H1 (cell line): ENCODE results near the gene BGLAP. TPM values are rescaled to one million over a fixed set of nuclear protein-coding genes. Genes with fewer than 3 reads are reported as not detected.

Source experiments
- BCL11A ChIP-seq, 2 experiments: IDR thresholded peaks; one replicate each; pipeline ENCODE4 v1.6.1; 2011; ENCODE audit warnings: low read depth in 2 of 2, low read length in 2 of 2, mild to moderate bottlenecking in 2 of 2
- BRCA1 ChIP-seq: IDR thresholded peaks from 2 replicates; pipeline ENCODE4 v1.6.1; 2012; ENCODE audit warnings: low read depth, low read length, improper control_type of control experiment
- CHD1 ChIP-seq: IDR thresholded peaks from 2 replicates; pipeline ENCODE4 v1.6.1; 2012; ENCODE audit warnings: low read depth, low read length, improper control_type of control experiment
- CREB1 ChIP-seq: IDR thresholded peaks from 2 replicates; pipeline ENCODE4 v1.6.1; 2012; ENCODE audit warnings: inconsistent platforms
- FOSL1 ChIP-seq: IDR thresholded peaks from 2 replicates; pipeline ENCODE4 v1.6.1; 2011; ENCODE audit warnings: mild to moderate bottlenecking, low read depth, low read length, moderate library complexity; ENCODE audit not compliant: insufficient read depth
- GABPA ChIP-seq: IDR thresholded peaks from 2 replicates; pipeline ENCODE4 v1.6.1; 2011; ENCODE audit warnings: mild to moderate bottlenecking, low read length, moderate library complexity, borderline replicate concordance; ENCODE audit not compliant: insufficient read depth
- KDM1A ChIP-seq: fragments of 200-600, 300-600 bp; sonication (generic); IDR thresholded peaks from 2 replicates; pipeline ENCODE4 v1.7.1; 2016; ENCODE audit warnings: mild to moderate bottlenecking, low read length, borderline replicate concordance
- KDM4A ChIP-seq: IDR thresholded peaks from one replicate; pipeline ENCODE4 v1.7.1; 2012; ENCODE audit warnings: low read depth, mild to moderate bottlenecking, moderate library complexity, low read length, inconsistent platforms; ENCODE audit not compliant: severe bottlenecking
- NRF1 ChIP-seq: IDR thresholded peaks from 2 replicates; pipeline ENCODE4 v1.6.1; 2011; ENCODE audit warnings: mild to moderate bottlenecking, low read depth, low read length, improper control_type of control experiment
- POLR2A ChIP-seq, 2 experiments: IDR thresholded peaks; 1 replicate in 1 of 2; 2 replicates in 1 of 2; pipeline ENCODE4 v1.6.1; 2011; ENCODE audit warnings: low read depth in 2 of 2, low read length in 2 of 2, mild to moderate bottlenecking in 2 of 2; ENCODE audit errors: control extremely low read depth in 1 of 2
- POLR2AphosphoS5 ChIP-seq: IDR thresholded peaks from 2 replicates; pipeline ENCODE4 v1.6.1; 2011; ENCODE audit warnings: low read depth, low read length
- POU5F1 ChIP-seq: IDR thresholded peaks from 2 replicates; pipeline ENCODE4 v1.6.1; 2011; ENCODE audit warnings: low read depth, mild to moderate bottlenecking, low read length, moderate library complexity
- RNF2 ChIP-seq: fragments of 200-900, 300-1000 bp; sonication (generic); IDR thresholded peaks from 2 replicates; pipeline ENCODE4 v1.7.1; 2016; ENCODE audit warnings: borderline replicate concordance, low read depth, mild to moderate bottlenecking, antibody characterized with exemption, low read length; ENCODE audit not compliant: poor library complexity, severe bottlenecking; ENCODE audit errors: missing control alignments
- RXRA ChIP-seq: IDR thresholded peaks from 2 replicates; pipeline ENCODE4 v1.6.1; 2011; ENCODE audit warnings: low read depth, mild to moderate bottlenecking, low read length, moderate library complexity; ENCODE audit not compliant: insufficient read depth
- SIN3A ChIP-seq, 2 experiments: IDR thresholded peaks in 1 of 2; conservative IDR thresholded peaks in 1 of 2; 2 replicates each; pipeline ENCODE4 v1.6.1; 2011 to 2012; ENCODE audit warnings: low read length in 2 of 2, improper control_type of control experiment in 1 of 2, low read depth in 1 of 2, mild to moderate bottlenecking in 1 of 2
- SRF ChIP-seq: IDR thresholded peaks from 2 replicates; pipeline ENCODE4 v1.6.1; 2011; ENCODE audit warnings: mild to moderate bottlenecking, low read depth, low read length, moderate library complexity
- SUZ12 ChIP-seq: fragments of 200-600 bp; sonication (generic); IDR thresholded peaks from 2 replicates; pipeline ENCODE4 v1.6.1; 2012; ENCODE audit warnings: mild to moderate bottlenecking, inconsistent platforms, low read length, moderate library complexity, mixed read lengths
- TAF1 ChIP-seq: IDR thresholded peaks from 2 replicates; pipeline ENCODE4 v1.6.1; 2011; ENCODE audit warnings: mild to moderate bottlenecking, low read depth, low read length
- TCF12 ChIP-seq: IDR thresholded peaks from 2 replicates; pipeline ENCODE4 v1.6.1; 2011; ENCODE audit warnings: low read depth, mild to moderate bottlenecking, low read length
- YY1 ChIP-seq: IDR thresholded peaks from 2 replicates; pipeline ENCODE4 v1.6.1; 2011; ENCODE audit warnings: low read depth, mild to moderate bottlenecking, low read length
- ZNF274 ChIP-seq: IDR thresholded peaks from 2 replicates; pipeline ENCODE4 v1.7.0; 2012; ENCODE audit warnings: low read length, borderline replicate concordance; ENCODE audit errors: extremely low read depth
- polyA plus RNA-seq, 7 experiments: library from polyadenylated mRNA; depleted of rRNA in 3 of 7; stranded (reverse) in 5 of 7; unstranded in 2 of 7; fragments of >200 nt in 5 of 7; fragments of 200-250 nt in 2 of 7; gene quantifications; 1 replicate in 5 of 7; 2 replicates in 1 of 7; 4 replicates in 1 of 7; pipeline versions ENCODE4 v1.2.1 to v1.2.3, GENCODE V29; 2011 to 2013; ENCODE audit warnings: missing spikeins in 2 of 7, mixed read lengths in 2 of 7
- total RNA-seq: library from RNA; stranded (reverse); fragmentation: NEBNext Ultra II Directional; extraction: Animal tissue kit (Norgen Biotek cat#: 25700); gene quantifications from 2 replicates; pipeline ENCODE4 v1.2.1, GENCODE V29; 2021
- TF ChIP-seq, protein P1 (sequence below): IDR thresholded peaks from 2 replicates; pipeline ENCODE4 v1.6.1; 2011; ENCODE audit warnings: low read depth, mild to moderate bottlenecking, low read length; ENCODE audit not compliant: insufficient read depth

Gene BGLAP
- total and polyA plus RNA-seq, 2 of the 8 experiments (the other 6 are each of a cell fraction or from before 2014, with no cell fraction given) = 1.2 to 1.5 TPM

DNA sequence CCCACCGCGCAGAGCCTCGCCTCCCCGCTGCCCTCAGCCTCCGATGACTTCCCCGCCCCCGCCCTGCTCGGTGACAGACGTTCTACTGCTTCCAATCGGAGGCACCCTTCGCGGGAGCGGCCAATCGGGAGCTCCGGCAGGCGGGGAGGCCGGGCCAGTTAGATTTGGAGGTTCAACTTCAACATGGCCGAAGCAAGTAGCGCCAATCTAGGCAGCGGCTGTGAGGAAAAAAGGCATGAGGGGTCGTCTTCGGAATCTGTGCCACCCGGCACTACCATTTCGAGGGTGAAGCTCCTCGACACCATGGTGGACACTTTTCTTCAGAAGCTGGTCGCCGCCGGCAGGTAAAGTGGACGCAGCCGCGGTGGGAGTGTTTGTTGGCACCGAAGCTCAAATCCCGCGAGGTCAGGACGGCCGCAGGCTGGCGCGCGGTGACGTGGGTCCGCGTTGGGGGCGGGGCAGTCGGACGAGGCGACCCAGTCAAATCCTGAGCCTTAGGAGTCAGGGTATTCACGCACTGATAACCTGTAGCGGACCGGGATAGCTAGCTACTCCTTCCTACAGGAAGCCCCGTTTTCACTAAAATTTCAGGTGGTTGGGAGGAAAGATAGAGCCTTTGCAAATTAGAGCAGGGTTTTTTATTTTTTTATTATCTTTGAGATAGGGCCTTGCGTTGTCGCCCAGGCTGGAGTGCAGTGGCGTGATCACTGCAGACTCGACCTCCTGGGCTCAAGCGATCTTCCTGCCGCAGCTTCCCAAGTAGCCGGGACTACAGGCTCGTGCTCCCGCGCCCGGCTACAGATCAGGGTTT, 28.9 kb upstream of the BGLAP start, which contains the start of gene PMF1 (continued):
- TF ChIP-seq RNF2 (no peak), KDM4A (peak; percentile 41), GABPA (no peak), TCF12 (no peak), SIN3A (conservative IDR thresholded peaks at IDR 0.05 in 1 of 2, IDR thresholded peaks at IDR 0.05 in 1 of 2; ENCODE audit: low read depth in 1 of 2, low read length in 2 of 2) (peak; percentile 57 to 84; a peak in 2 of 4 replicates), POU5F1 (no peak), BRCA1 (peak; percentile 84), SRF (no peak), ZNF274 (no peak), FOSL1 (no peak), POLR2AphosphoS5 (peak; percentile 93), KDM1A (no peak), CREB1 (peak; percentile 93), BCL11A (IDR thresholded peaks at IDR 0.05; ENCODE audit: low read depth in 2 of 2, low read length in 2 of 2) (no peak), TAF1 (peak; percentile 96), CHD1 (no peak), SUZ12 (no peak), POLR2A (IDR thresholded peaks at IDR 0.05; ENCODE audit: control extremely low read depth in 1 of 2, low read depth in 2 of 2, low read length in 2 of 2) (peak; percentile 97), YY1 (peak; percentile 97), RXRA (no peak), NRF1 (no peak)
- TF ChIP-seq, protein P1, sequence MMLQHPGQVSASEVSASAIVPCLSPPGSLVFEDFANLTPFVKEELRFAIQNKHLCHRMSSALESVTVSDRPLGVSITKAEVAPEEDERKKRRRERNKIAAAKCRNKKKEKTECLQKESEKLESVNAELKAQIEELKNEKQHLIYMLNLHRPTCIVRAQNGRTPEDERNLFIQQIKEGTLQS = no peak
